GM21367 (cell line): ENCODE results near the gene ARMS2.

Source experiments
- ATAC-seq: cut with Tn5 transposase; IDR thresholded peaks from one replicate; pipeline ENCODE4 v1.9.1; 2021; ENCODE audit not compliant: unreplicated experiment

Gene ARMS2

GRCh38 chr10:122469848-122470247 lies 15.4 kb downstream of the ARMS2 start:
- no peak for ATAC-seq

DNA sequence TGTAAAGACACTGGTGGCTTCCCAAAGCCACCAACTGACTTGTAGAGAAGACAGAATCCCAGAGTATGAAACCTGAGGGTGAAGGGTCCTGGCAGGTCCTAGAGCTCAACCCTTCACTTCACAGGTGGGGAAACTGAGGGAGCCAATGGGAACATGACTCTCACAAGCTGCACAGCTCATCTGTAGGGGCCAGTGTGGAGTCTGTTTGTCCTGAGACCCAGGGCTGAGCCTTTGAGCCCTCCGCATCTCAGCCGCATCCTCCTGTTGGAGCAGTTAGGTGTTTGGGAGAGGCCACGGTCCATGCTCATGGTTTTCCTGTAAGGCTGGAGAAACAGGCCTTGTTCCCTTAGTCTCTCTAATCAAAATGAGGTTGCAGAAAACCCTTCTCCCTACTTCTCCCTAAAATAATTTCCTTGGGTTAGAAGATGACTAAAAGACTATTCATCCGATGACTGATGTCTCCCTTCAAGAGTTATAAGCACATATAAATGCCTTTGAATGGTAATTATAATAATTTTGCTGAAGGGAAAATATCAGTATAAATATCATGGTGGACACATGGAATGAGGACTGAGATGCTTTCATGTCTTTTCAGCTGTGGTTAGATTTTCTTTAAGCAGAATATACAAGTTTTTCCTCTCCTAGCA lies 17.2 kb downstream of the ARMS2 start:
- no peak for ATAC-seq

- ATAC-seq, result no peak
Observed at GRCh38 chr10:122473116-122473515, 18.7 kb downstream of the ARMS2 start.

DNA sequence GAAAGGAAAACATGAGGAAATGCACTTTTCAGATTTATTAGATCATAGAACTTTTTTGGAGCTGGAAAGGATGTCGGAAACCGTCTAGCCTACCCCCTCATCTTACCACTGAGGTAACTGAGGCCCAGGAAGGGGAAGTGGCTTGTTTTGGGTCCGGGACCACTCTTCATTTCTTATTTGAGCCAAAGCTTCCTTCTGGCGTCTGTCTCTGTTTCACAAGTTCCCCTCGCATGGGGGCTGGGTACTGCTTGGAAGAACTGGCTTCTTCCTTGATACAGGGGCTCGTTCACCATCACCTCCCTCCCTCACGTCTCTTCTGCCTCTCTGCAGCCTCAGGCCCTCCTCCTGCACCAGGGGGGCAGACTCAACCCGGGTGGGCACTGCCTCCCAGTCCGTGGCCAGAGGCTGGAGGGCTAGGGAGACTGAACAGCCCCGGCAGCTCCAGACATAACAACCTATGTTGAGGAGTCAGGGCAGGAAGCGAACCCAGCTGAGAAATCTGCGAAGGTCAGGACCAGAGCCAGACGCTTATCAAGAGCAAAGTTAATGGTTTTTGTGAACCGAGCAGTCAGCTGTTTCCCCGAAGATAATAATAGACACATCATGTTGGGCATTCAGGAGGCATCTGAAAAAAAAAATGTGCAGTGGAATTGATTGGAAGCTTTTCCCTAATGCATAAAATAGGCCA lies 19.8 kb downstream of the ARMS2 start:
- no peak for ATAC-seq

DNA sequence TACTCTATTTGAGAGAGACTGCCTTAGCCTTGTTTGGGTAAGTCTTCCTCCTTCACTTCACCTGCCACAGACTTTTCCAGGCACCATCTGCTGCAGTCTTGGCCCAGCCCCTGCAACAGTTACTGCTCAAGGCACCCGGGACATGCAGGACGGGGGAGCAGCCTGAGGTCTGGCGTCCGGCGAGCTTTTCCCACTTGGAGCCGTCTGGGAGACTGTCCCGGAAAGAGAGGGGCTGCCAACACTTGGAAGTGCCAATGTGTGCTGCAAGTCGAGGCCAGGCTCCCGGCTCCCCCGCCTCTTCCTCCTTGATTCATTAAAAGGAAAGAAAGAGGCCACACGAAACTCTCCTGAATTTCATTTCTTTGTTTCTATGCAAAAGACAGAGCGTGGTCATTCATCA lies 20.6 kb downstream of the ARMS2 start:
- no peak for ATAC-seq

- no peak for ATAC-seq
Observed at GRCh38 chr10:122475591-122476332, 21.3 kb downstream of the ARMS2 start.

DNA sequence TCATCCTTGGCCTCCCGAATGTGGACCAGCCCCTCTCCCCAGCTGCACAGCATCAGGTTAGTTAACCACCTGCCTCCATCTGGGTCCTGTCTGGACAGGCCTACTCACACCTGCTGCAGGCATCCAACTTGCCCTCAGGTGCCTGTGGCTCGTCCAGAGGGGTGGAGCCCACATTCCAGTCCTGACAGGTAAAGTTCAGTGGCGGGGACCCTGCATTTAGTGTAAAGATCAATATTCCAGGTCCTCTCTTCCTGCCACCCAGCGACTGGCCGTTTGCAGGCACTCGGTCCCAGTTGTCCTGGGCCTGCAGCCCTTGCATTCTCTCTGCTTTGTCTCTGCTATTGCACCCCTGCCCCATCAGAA lies 21.9 kb downstream of the ARMS2 start:
- ATAC-seq, result no peak

DNA sequence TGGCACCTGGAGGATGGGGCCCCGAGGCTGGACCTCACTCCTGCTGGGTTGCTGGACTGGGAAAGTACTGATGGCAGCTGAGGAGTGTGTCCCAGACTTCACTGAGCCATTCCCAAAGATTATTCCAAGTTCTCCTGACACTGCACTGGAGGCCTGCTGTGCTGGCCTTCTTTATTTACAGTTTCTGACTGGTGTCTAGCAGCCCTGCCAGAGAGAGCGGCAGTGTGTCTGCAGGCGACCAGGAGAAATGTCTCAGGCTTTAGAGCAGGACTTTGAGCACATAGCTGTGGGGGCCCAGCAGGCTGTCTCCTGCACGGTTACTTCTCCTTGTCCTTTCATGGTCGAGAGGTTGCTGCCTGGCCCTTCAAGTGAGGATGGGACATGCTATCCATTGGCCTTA lies 23.0 kb downstream of the ARMS2 start:
- ATAC-seq, result no peak

- ATAC-seq, result no peak
Observed at GRCh38 chr10:122478971-122479370, 24.5 kb downstream of the ARMS2 start.

GRCh38 chr10:122480146-122480833 lies 25.8 kb downstream of the ARMS2 start:
- no peak for ATAC-seq

- ATAC-seq, result no peak
Observed at GRCh38 chr10:122481296-122482056, 27.0 kb downstream of the ARMS2 start.

- no peak for ATAC-seq
Observed at GRCh38 chr10:122484276-122485060, 30.0 kb downstream of the ARMS2 start.

- no peak for ATAC-seq
Observed at GRCh38 chr10:122485670-122486069, 31.2 kb downstream of the ARMS2 start.

GRCh38 chr10:122486406-122487080 lies 32.1 kb downstream of the ARMS2 start:
- ATAC-seq, result no peak

DNA sequence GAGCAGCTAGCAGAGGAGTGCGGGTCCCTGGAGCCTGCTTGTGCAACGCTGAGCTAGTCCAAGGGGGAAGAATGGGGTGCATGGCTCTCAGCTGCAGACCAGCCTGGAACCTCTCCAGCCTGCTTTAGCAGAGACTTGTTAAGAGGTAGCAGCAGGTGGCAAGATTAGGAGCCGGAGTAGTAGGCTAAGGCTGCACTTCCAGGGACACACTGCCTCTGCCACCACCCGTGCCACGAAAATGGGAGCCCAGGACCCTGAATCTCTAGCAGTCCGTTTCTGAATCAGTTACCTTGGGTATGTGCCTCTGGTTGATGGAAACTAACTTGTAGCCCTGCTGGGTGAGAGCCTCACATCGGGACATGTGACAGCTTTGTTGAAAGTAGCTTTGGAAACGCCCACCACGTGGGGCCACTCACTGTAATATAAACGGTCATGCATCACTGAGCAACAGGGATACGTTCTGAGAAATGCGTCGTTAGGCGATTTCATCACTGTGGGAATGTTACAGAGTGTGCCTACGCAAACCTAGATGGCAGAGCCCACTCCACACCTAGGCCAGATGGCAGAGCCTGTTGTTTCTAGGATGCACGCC lies 32.8 kb downstream of the ARMS2 start:
- ATAC-seq, result no peak

DNA sequence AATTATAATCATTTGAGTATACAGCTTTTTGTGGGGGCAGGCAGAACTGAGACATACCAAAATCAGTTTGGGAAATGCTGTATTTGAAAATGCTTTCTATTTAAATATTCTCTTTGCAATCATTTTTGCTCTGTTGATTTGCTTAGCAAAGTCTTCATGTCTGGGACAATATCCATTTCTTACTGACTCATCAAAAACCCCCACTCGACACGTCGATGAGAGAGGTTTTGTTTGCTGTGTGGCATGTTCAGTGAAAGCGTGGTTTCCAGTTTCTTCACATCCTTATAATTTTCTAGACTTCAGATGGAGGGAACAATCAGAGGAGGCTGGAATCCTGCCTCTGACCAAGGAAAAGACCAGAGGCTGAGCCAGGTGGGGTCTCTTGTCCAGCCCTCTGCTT lies 35.8 kb downstream of the ARMS2 start:
- no peak for ATAC-seq

GRCh38 chr10:122490786-122491680 lies 36.6 kb downstream of the ARMS2 start:
- no peak for ATAC-seq

DNA sequence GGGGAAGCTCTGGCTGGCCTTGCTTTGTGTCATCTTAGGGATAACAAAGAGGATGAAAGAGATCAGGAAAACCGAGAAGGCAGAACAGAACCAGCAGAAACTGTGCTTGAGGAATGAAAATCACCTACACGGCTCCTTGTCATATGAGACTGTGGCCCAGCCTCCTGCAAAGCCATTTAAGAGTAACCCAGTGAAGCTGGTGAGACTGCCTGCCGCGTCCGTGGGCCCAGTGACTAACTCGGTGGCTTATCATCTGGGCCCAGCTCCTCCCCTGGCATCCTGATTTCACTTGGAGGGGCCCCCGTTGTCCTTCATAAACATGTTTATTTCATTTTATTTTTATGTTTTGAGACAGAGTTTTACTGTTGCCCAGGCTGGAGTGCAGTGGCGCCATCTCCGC lies 37.6 kb downstream of the ARMS2 start:
- ATAC-seq, result no peak
